Esophagus squamous epithelium (tissue), 4 donors: Measurements from ENCODE around the gene AOPEP.

Experiments
- POLR2A ChIP-seq, 4 donors: fragments of 450-650 bp; IDR thresholded peaks; one replicate each; pipeline ENCODE4 v1.6.1; 2017; ENCODE audit warnings: antibody characterized with exemption in 4 of 4, mild to moderate bottlenecking in 4 of 4, moderate library complexity in 3 of 4
- TF ChIP-seq, protein P1 (sequence below), 6 experiments: fragments of 450-650 bp in 4 of 6; fragments of 200-600 bp in 2 of 6; sonication (generic) in 2 of 6; IDR thresholded peaks; one replicate each; pipeline ENCODE4 v1.5.1; 2016 to 2019; ENCODE audit warnings: antibody characterized with exemption in 6 of 6, mild to moderate bottlenecking in 4 of 6, moderate library complexity in 4 of 6

DNA sequence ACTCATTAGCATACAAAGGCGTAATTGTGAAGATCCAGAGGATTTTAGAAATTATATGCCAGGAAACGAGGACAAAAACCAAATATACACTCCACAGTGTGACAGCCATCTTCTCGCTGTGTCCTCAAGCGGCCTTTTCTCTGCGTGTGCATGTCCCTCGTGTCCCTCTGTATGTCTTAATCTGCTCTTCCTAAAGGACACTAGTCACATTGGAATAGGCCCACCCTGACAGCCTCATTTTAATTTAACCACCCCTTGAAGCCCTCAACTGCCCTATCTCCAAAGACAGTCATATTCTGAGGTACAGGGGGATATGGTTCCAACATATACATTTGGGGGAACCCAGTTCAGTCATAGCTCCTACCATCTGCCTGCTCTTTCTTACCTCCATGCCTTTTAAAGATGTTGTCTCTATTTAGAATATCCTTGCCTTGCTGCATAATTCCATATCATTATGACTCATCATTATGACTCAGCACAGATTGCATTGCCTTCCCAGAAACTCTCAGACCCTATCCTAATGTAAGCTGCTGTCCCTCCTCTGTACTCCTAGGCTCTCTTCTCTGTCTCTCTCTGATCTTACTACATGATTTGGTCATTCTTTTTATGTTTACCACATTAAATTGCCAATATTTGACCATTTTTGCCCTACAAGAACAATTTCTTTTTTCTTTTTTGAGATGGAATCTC is 210.9 kb downstream of the AOPEP start:
- TF ChIP-seq, protein P1, sequence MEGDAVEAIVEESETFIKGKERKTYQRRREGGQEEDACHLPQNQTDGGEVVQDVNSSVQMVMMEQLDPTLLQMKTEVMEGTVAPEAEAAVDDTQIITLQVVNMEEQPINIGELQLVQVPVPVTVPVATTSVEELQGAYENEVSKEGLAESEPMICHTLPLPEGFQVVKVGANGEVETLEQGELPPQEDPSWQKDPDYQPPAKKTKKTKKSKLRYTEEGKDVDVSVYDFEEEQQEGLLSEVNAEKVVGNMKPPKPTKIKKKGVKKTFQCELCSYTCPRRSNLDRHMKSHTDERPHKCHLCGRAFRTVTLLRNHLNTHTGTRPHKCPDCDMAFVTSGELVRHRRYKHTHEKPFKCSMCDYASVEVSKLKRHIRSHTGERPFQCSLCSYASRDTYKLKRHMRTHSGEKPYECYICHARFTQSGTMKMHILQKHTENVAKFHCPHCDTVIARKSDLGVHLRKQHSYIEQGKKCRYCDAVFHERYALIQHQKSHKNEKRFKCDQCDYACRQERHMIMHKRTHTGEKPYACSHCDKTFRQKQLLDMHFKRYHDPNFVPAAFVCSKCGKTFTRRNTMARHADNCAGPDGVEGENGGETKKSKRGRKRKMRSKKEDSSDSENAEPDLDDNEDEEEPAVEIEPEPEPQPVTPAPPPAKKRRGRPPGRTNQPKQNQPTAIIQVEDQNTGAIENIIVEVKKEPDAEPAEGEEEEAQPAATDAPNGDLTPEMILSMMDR (IDR thresholded peaks at IDR 0.05), result no peak
- TF ChIP-seq POLR2A (IDR thresholded peaks at IDR 0.05), result no peak
